RWPE2 (cell line): ENCODE results near the gene SPECC1L.
"Not testable (repeated sequence)": the region's sequence is repeated elsewhere in the genome, so short reads cannot be mapped to it uniquely, and the experiment has no call there.

Experiments used
- ATAC-seq: fragments of 200-7000 bp; cut with Tn5 transposase; 3 replicates; pipeline ENCODE4 v1.9.1; 2021; ENCODE audit warnings: low read depth
- DNase-seq: peaks from one replicate; pipeline ENCODE4 v3.0.0-alpha.2; 2020; ENCODE audit warnings: low spot score
- H3K27ac ChIP-seq: fragments of 450-650 bp; 2 replicates; pipeline ENCODE4 v1.5.1; 2017; ENCODE audit warnings: mild to moderate bottlenecking; ENCODE audit not compliant: poor library complexity, severe bottlenecking
- H3K27me3 ChIP-seq: fragments of 250-450 bp; sonication (Bioruptor Pico); 2 replicates; pipeline ENCODE4 v1.5.1; 2021; ENCODE audit warnings: mild to moderate bottlenecking, moderate library complexity; ENCODE audit not compliant: insufficient read depth, poor library complexity, severe bottlenecking
- H3K36me3 ChIP-seq: fragments of 250-450 bp; sonication (Bioruptor Pico); 2 replicates; pipeline ENCODE4 v1.5.1; 2020; ENCODE audit warnings: low read depth, mild to moderate bottlenecking, moderate library complexity
- H3K4me1 ChIP-seq: fragments of 250-450 bp; sonication (Bioruptor Pico); 2 replicates; pipeline ENCODE4 v1.5.1; 2021; ENCODE audit warnings: mild to moderate bottlenecking, moderate library complexity; ENCODE audit not compliant: insufficient read depth, poor library complexity, severe bottlenecking
- H3K4me3 ChIP-seq: fragments of 250-450 bp; sonication (Bioruptor Pico); 2 replicates; pipeline ENCODE4 v1.5.1; 2021; ENCODE audit warnings: mild to moderate bottlenecking, moderate library complexity; ENCODE audit not compliant: severe bottlenecking
- H3K9me3 ChIP-seq: fragments of 250-450 bp; sonication (Bioruptor Pico); 2 replicates; pipeline ENCODE4 v1.5.1; 2021; ENCODE audit warnings: mild to moderate bottlenecking, moderate library complexity; ENCODE audit not compliant: severe bottlenecking
- TF ChIP-seq, protein P1 (sequence below): fragments of 450-650 bp; IDR thresholded peaks from one replicate; pipeline ENCODE4 v1.5.1; 2017; ENCODE audit warnings: mild to moderate bottlenecking, moderate library complexity; ENCODE audit not compliant: poor library complexity, severe bottlenecking

SPECC1L gene

DNA sequence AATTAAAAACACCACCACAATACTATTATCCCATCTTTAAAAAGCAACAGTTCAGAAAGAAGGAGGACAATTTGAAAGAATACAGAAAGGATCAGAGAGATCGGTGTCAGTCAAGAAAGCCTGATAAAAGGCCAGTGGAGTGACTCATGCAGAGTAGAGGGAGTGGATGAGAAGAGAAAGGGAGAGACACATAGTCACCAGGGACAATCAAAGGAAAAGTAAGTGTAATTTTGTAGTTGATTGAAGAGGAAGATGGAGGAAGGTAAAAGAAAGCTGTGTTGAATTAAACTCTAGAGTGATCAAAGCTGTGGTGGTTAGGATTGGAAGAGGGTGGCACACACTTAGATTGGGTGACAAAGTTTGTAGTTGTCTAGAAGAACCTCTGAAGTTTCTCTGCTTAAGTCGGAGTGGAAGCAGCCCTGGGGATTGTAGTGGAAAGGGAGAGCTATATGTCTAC, 14.1 kb downstream of the SPECC1L start:
- ATAC-seq, result peak; percentile 59; the same call in 2 of the 3 replicates
- Histone ChIP-seq H3K27me3 (no peaks in the 10 kb centered on the region), H3K9me3 (no peaks in the 10 kb centered on the region), H3K27ac (no peak overlapping the region), H3K36me3 (peaks cover 11% of the 10 kb centered on the region; the same call in 1 of the 2 replicates), H3K4me1 (peaks cover 20% of the 10 kb centered on the region), H3K4me3 (no peak overlapping the region)
- DNase-seq, result no peak
- TF ChIP-seq, protein P1, sequence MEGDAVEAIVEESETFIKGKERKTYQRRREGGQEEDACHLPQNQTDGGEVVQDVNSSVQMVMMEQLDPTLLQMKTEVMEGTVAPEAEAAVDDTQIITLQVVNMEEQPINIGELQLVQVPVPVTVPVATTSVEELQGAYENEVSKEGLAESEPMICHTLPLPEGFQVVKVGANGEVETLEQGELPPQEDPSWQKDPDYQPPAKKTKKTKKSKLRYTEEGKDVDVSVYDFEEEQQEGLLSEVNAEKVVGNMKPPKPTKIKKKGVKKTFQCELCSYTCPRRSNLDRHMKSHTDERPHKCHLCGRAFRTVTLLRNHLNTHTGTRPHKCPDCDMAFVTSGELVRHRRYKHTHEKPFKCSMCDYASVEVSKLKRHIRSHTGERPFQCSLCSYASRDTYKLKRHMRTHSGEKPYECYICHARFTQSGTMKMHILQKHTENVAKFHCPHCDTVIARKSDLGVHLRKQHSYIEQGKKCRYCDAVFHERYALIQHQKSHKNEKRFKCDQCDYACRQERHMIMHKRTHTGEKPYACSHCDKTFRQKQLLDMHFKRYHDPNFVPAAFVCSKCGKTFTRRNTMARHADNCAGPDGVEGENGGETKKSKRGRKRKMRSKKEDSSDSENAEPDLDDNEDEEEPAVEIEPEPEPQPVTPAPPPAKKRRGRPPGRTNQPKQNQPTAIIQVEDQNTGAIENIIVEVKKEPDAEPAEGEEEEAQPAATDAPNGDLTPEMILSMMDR, result no peak

DNA sequence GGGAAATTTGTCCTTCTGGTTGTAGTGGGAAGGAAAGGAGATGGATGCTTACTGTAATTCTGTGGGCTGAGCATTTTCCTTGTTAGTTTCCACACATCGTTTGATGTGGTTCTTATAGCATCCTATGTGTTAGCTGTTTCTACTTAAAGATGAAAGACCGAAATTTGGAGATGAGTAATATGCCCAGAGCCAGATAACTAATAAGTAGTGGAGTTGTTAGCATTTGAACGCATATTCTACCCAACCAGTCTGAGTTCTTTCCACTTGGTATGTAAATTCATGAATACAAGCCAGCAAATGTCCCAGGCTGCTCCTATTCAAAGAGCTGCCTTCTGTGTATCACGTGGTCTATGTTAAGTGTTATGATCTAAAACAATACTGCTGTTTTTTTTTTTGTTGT, 14.6 kb downstream of the SPECC1L start:
- peaks cover 20% of the 10 kb centered on the region for H3K4me1 ChIP-seq
- H3K27ac ChIP-seq, result no peak overlapping the region
- no peaks in the 10 kb centered on the region for H3K9me3 ChIP-seq
- H3K27me3 ChIP-seq, result no peaks in the 10 kb centered on the region
- ATAC-seq (no peak), DNase-seq (no peak)
- TF ChIP-seq, protein P1, result no peak
- H3K36me3 ChIP-seq, result peaks cover 11% of the 10 kb centered on the region; the same call in 1 of the 2 replicates
- H3K4me3 ChIP-seq, result no peak overlapping the region

DNA sequence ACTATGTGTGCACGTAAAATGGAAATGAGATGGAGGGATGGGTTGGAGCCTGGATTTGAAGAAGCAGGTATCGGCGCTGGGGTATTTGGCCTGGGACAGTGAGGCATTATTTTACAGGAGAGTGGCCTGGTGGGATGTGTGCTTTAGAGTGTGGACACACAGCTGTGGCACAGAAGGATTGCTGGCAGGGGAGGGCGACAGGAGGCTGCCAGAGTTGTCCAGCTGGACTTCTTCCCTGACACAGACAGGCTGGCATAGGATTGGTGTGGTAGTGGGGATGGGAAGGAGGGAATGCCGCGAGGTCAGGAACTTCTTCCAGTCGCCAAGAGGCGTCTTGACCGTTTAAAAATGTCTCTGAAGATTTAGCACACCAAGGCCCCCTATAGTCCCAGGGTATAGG, 16.6 kb downstream of the SPECC1L start:
- not testable (repeated sequence) for H3K27me3 ChIP-seq, DNase-seq, ATAC-seq, H3K4me3 ChIP-seq, H3K27ac ChIP-seq, H3K9me3 ChIP-seq
- peaks cover 20% of the 10 kb centered on the region for H3K4me1 ChIP-seq
- H3K36me3 ChIP-seq, result peaks cover 13% of the 10 kb centered on the region; the same call in 1 of the 2 replicates

DNA sequence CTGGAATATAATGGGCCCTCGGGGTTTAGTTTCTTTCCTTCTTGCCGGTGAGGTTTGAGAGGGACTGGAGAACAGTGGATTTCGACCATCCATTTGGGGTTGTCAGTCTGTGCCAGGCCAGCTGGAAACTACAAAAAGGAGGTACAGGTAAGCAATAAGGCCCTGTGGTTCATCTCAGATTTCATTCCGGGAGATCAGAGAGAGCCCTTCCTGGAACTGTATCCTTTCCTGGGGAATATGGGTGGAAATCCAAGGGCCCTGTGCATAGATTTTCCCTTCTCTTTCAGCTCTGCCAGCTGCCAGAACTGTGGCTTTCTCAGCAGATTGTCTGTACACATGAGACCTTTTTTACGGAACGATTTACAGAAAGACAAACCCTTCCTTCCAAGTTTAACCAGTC, 17.2 kb downstream of the SPECC1L start:
- H3K27ac ChIP-seq, H3K27me3 ChIP-seq, H3K4me3 ChIP-seq, H3K9me3 ChIP-seq, ATAC-seq, DNase-seq: not testable (repeated sequence)
- peaks cover 13% of the 10 kb centered on the region; the same call in 1 of the 2 replicates for H3K36me3 ChIP-seq
- H3K4me1 ChIP-seq, result peaks cover 17% of the 10 kb centered on the region

DNA sequence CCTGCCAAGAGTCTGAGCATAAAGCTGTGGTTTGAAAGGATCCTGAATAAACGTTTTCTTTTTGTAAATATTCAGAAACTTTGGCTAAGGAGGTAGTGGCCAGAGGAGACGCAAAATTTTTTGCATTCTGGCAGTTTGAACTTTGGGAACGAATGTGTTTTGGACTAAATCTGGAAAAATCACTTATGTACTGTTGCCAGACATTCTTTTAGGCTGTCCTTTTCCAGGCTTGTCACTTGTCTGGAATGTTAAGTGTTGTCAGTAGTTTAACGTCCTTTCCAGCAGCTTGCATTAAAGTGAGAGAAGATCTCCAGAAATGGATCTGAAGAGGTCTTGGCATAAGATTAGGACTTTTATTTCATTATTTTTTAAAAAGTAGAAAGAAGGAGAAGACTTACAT, 18.5 kb downstream of the SPECC1L start:
- no peaks in the 10 kb centered on the region for H3K27me3 ChIP-seq
- DNase-seq, result no peak
- H3K4me1 ChIP-seq, result peaks cover 9% of the 10 kb centered on the region
- H3K36me3 ChIP-seq, result peaks cover 13% of the 10 kb centered on the region; the same call in 1 of the 2 replicates
- no peak overlapping the region for H3K4me3 ChIP-seq
- TF ChIP-seq, protein P1, result no peak
- peak overlapping the region; percentile 24 for H3K27ac ChIP-seq
- no peaks in the 10 kb centered on the region for H3K9me3 ChIP-seq
- peak; percentile 45; the same call in 2 of the 3 replicates for ATAC-seq

DNA sequence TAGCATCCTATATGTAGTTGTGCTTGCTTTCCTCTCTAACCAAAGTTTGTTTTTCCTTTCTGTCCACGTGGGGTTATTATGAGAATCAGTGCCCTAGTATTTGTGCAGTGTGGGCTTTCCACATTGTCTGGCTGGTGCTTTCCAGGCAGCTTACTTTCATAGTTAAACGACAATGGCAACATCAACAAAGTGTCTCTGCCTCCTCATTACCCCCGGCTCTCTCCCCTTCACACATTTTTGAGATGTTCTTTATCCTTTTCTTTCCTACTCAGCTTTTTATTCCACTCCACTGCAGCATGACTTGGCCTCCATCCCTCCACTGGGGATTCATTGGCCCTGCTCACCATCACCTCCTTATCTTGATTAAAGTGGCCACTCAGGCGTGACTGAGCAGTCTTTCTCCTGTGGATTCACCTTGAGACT, 19.1 kb downstream of the SPECC1L start:
- Histone ChIP-seq H3K4me1 (peaks cover 9% of the 10 kb centered on the region), H3K9me3 (no peaks in the 10 kb centered on the region), H3K27ac (no peak overlapping the region), H3K27me3 (no peaks in the 10 kb centered on the region), H3K4me3 (no peak overlapping the region), H3K36me3 (peaks cover 13% of the 10 kb centered on the region; the same call in 1 of the 2 replicates)
- TF ChIP-seq, protein P1, result no peak
- ATAC-seq (no peak), DNase-seq (no peak)
